ENCODE data around the gene AKTIP.

The AKTIP gene

DNA sequence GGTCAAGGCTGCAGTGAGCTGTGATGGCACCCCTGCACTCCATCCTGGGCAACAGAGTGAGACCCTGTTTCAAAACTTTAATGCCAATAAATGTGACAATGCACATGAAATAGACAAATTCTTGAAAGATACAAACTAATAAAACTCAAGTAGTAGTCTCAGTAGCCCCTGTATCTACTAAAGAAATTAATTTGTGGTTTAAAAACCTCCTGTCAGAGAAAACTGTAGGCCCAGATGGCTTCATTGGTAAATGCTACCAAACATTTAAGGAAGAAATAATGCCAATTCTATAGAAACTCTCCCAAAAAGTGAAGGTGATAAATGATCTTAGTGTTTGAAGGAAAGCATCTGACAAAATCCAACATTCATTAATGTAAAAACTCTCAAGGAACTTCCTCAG lies 16.8 kb downstream of the AKTIP start:
- no peaks in the 10 kb centered on the region for H3K27me3 Mint-ChIP-seq
- peak overlapping the region in 1 of 2 donors; percentile 67 for H3K27ac Mint-ChIP-seq
- H3K9me3 Mint-ChIP-seq, result no peaks in the 10 kb centered on the region
- peaks cover 96% of the 10 kb centered on the region for H3K36me3 Mint-ChIP-seq (ENCODE audit: insufficient read depth)
- no peak for ATAC-seq (replicated peaks)
- DNase-seq, result no peak
- H3K4me1 Mint-ChIP-seq (ENCODE audit: low read depth in 2 of 2), result peaks cover 5 to 32% of the 10 kb centered on the region in 2 donors
- no peak overlapping the region for H3K4me3 Mint-ChIP-seq

DNA sequence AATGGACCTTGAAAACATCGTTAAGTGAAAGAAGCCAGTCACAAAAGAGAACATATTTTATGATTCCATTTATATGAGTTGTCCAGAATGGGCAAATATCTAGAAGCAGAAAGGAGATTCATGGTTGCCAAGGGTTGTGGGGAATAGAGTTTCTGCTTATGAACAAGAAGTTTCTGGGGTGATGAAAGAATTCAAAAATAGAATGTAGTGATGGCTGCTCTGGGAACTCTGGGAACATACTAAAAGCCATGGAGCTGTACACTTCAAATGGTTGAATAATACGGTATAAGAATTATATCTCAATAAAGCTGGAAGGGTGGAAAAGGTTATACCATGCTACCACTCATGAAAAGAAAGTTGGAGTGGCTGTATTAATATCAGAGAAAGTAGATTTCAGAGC lies 18.5 kb downstream of the AKTIP start:
- H3K9me3 Mint-ChIP-seq, result no peaks in the 10 kb centered on the region
- H3K36me3 Mint-ChIP-seq (ENCODE audit: insufficient read depth), result peaks cover 97% of the 10 kb centered on the region
- no peaks in the 10 kb centered on the region for H3K27me3 Mint-ChIP-seq
- DNase-seq, result no peak
- no peak for ATAC-seq (replicated peaks)
- H3K4me1 Mint-ChIP-seq (ENCODE audit: low read depth in 2 of 2), result peaks cover 11 to 22% of the 10 kb centered on the region in 2 donors
- H3K4me3 Mint-ChIP-seq, result no peak overlapping the region
- peak overlapping the region in 1 of 2 donors; percentile 4 for H3K27ac Mint-ChIP-seq

DNA sequence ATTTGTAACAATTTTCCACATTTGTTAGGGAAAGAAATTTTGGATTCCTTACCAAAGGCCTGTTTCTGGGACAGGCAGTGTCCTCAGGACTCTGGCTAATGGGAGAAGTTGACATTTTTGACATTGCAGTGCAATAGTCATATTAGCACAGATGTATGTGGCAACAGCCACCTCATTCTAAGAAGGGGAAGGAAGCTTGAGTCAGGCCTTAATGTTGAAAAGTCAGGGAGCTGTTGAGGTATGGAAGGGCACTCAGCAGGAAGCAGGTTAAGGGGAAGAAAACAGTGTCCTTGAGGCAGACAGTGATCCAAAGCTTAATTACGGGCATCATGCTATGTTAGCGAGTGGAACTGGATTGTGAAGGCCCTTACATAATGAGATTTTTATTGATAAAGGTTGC lies 20.9 kb downstream of the AKTIP start:
- no peak for DNase-seq
- ATAC-seq (replicated peaks), result no peak
- H3K4me3 Mint-ChIP-seq, result no peak overlapping the region
- H3K36me3 Mint-ChIP-seq (ENCODE audit: insufficient read depth), result peaks cover 97% of the 10 kb centered on the region
- peak overlapping the region; percentile 28 to 47 for H3K27ac Mint-ChIP-seq
- H3K9me3 Mint-ChIP-seq, result no peaks in the 10 kb centered on the region
- H3K27me3 Mint-ChIP-seq, result no peaks in the 10 kb centered on the region
- peaks cover 13 to 20% of the 10 kb centered on the region in 2 donors for H3K4me1 Mint-ChIP-seq (ENCODE audit: low read depth in 2 of 2)

DNA sequence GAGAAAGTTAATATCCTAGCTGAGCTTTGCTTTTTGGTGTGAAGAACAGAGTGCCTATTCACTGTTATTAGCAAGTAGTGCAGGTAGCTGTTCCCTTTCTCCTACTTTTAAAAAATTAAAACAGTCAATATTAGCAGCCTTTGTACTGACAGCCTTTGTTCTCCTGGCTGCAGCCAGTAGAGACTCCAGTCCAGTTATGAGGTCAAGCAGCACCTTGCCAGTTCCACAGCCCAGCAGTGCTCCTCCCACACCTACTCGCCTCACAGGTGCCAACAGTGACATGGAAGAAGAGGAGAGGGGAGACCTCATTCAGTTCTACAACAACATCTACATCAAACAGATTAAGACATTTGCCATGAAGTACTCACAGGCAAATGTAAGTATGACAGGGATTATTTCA lies 22.6 kb downstream of the AKTIP start:
- Mint-ChIP-seq H3K27me3 (no peaks in the 10 kb centered on the region), H3K27ac (peak overlapping the region; percentile 46 to 76), H3K9me3 (no peaks in the 10 kb centered on the region), H3K4me1 (ENCODE audit: low read depth in 2 of 2) (peaks cover 23 to 29% of the 10 kb centered on the region in 2 donors), H3K36me3 (ENCODE audit: insufficient read depth) (peaks cover 96% of the 10 kb centered on the region), H3K4me3 (no peak overlapping the region)
- ATAC-seq (replicated peaks) (no peak), DNase-seq (no peak)

DNA sequence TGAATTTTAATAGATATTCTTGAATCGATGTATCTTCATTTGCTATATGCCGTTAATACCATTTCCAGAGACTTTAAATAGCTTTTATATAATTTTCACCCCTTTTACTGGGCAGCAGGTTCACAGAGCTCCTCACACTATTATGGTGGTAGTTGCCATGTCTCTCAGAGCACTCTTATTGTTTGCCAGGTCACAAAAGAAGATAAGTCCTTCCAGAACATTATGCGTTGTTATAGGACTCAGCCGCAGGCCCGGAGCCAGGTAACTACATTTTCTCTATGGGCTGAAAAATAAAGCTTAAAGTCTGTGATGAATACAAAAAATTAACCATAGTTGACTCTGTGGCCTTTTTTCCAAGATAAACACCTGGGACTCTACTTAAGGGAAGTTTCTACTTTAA lies 24.0 kb downstream of the AKTIP start:
- no peak overlapping the region for H3K4me3 Mint-ChIP-seq
- DNase-seq (no peak), ATAC-seq (replicated peaks) (no peak)
- H3K4me1 Mint-ChIP-seq (ENCODE audit: low read depth in 2 of 2), result peaks cover 28 to 36% of the 10 kb centered on the region in 2 donors
- H3K27me3 Mint-ChIP-seq, result no peaks in the 10 kb centered on the region
- no peaks in the 10 kb centered on the region for H3K9me3 Mint-ChIP-seq
- peak overlapping the region in 1 of 2 donors; percentile 76 for H3K27ac Mint-ChIP-seq
- H3K36me3 Mint-ChIP-seq (ENCODE audit: insufficient read depth), result peaks cover 95% of the 10 kb centered on the region

DNA sequence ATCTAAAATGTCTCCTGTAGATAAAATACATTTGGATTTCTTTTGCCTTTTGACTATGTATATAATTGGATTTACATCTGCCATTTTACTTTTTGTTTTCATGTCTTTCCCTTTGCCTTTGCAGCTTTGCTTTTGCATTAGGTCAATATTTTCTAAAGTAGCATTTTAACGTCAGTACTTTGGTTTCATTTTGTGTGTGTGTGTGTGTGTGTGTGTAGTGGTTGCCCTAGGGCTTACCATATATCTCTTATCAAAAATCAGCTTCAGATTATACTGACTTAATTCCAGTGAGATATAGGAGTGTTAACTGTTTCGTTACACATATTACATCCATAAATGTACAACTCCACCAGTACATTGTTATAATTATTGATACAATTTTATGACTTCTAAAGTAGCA lies 26.1 kb downstream of the AKTIP start:
- peaks cover 29 to 42% of the 10 kb centered on the region in 2 donors for H3K4me1 Mint-ChIP-seq (ENCODE audit: low read depth in 2 of 2)
- ATAC-seq (replicated peaks), result no peak
- H3K4me3 Mint-ChIP-seq, result peak overlapping the region in 1 of 2 donors; percentile 14
- H3K27me3 Mint-ChIP-seq, result no peaks in the 10 kb centered on the region
- H3K27ac Mint-ChIP-seq, result peak overlapping the region; percentile 81 to 84
- no peaks in the 10 kb centered on the region for H3K9me3 Mint-ChIP-seq
- peaks cover 95% of the 10 kb centered on the region for H3K36me3 Mint-ChIP-seq (ENCODE audit: insufficient read depth)
- DNase-seq, result no peak

DNA sequence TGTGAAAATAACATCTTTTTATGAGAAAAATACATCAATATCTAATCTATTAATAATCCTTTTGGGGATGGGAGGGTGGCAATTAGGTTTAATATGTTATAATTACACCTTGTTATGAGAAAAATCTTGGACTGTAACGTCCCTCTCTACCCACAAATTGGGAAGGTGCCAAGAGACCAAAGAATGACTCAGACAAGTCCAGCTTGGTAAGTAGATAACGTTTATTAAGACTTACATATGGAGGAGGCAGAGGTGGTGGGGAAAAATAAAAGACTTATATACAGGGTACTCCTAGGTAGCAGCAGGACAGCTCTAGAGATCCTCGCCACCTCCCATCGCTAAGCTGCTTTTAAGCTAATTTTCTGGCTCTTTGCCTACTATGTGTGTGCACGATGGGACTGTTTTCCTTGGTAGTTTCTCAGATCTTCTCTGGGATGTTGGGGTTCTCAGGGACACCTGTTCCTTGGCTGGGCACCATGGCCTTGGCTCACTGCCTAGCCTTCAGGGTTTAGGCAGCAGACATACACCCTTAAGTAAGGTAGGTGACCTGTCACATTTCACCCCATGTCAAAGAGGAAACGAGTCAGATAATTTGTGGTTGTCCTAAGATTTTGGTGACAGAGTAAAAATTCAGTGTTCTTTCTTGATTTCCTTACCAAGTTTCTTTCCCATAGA lies 37.3 kb downstream of the AKTIP start:
- Mint-ChIP-seq H3K9me3 (no peaks in the 10 kb centered on the region), H3K4me1 (ENCODE audit: low read depth in 2 of 2) (peaks cover 10 to 30% of the 10 kb centered on the region in 2 donors), H3K4me3 (peak overlapping the region in 1 of 2 donors; percentile 45), H3K27me3 (no peaks in the 10 kb centered on the region), H3K36me3 (ENCODE audit: insufficient read depth) (peaks cover 98% of the 10 kb centered on the region), H3K27ac (peak overlapping the region; percentile 30 to 72)
- DNase-seq (no peak), ATAC-seq (replicated peaks) (no peak)

DNA sequence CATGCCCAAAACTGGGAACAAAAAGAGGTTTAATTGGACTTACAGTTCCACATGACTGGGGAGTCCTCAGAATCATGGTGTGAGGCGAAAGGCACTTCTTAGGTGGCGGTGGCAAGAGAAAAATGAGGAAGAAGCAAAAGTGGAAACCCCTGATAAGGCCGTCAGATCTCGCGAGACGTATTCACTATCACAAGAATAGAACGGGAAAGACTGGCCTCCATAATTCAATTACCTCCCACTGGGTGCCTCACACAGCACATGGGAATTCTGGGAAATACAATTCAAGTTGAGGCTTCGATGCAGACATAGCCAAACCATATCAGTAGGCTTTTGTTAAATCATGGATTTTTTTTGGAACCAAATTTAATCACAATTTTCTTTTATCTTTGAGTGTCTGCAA lies 44.4 kb downstream of the AKTIP start:
- Mint-ChIP-seq H3K4me3 (peak overlapping the region; percentile 80 to 90), H3K4me1 (ENCODE audit: low read depth in 2 of 2) (peaks cover 45 to 72% of the 10 kb centered on the region in 2 donors), H3K27ac (no peak overlapping the region), H3K27me3 (no peaks in the 10 kb centered on the region), H3K9me3 (no peaks in the 10 kb centered on the region), H3K36me3 (ENCODE audit: insufficient read depth) (peaks cover 91% of the 10 kb centered on the region)
- no peak for DNase-seq
- no peak for ATAC-seq (replicated peaks)

DNA sequence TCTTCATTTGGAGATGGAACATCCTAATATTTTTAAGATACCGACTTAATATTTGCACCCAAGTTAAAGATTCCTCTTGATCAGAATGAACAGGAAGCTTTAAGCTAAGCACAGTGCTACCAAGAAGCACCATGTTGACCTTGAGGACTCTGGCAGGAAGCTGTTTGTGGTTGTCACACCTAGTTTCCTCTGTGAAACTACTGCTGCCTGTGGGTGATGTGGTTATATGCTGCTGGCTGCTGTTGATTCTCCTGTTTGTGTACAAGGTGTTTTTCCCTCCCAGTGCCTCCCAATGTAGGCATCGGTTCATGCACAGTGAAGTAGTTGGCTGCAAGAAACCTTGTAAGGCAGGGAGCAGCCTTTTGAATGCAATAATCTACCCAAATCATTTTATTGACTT lies 45.3 kb downstream of the AKTIP start:
- DNase-seq, result peak; percentile 71 to 73 (median 72)
- Mint-ChIP-seq H3K4me1 (ENCODE audit: low read depth in 2 of 2) (peaks cover 45 to 72% of the 10 kb centered on the region in 2 donors), H3K27ac (peak overlapping the region; percentile 74 to 89), H3K4me3 (peak overlapping the region; percentile 80 to 90), H3K36me3 (ENCODE audit: insufficient read depth) (peaks cover 91% of the 10 kb centered on the region), H3K27me3 (no peaks in the 10 kb centered on the region), H3K9me3 (no peaks in the 10 kb centered on the region)
- peak; percentile 82 for ATAC-seq (replicated peaks)

DNA sequence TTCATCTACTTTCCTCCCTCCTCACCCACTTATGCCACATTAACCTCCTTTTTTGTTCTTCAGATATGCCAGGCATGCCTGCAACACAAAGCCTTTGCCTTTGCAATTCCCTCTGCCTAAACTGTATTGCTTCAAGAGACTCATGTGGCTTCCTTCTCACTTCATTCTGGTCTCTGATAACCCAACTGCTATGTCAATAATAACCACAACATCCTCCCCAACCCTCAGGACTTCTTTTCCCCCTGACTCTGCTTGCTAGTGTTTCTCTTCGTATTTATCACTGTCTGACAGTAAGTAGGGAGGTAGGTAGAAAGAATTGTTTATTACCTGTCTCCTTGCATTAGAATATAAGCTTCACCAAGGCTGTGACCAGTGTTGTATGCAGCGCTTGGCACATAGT lies 46.4 kb downstream of the AKTIP start:
- H3K27ac Mint-ChIP-seq, result peak overlapping the region; percentile 74 to 89
- H3K4me3 Mint-ChIP-seq, result peak overlapping the region; percentile 80 to 90
- DNase-seq (peak; percentile 49 to 55 (median 52)), ATAC-seq (replicated peaks) (peak; percentile 75)
- peaks cover 90% of the 10 kb centered on the region for H3K36me3 Mint-ChIP-seq (ENCODE audit: insufficient read depth)
- H3K9me3 Mint-ChIP-seq, result no peaks in the 10 kb centered on the region
- H3K27me3 Mint-ChIP-seq, result no peaks in the 10 kb centered on the region
- H3K4me1 Mint-ChIP-seq (ENCODE audit: low read depth in 2 of 2), result peaks cover 41 to 69% of the 10 kb centered on the region in 2 donors

DNA sequence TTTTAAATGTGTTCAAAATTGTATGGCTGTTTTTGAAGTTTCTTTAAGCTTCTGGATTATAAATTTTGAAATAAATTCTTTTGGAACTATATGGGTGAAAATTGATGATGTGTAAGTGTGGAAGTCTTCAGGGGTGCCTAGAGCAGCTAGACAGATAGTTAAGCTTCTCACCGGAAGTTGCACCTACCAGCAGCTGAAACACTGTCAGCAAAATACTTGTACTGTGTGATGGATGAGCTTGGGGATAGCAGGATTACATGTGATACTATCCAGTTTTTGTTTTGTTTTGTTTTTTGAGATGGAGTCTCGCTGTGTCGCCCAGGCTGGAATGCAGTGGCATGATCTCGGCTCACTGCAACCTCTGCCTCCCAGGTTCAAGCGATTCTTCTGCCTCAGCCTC lies 49.1 kb downstream of the AKTIP start:
- Mint-ChIP-seq H3K9me3 (no peaks in the 10 kb centered on the region), H3K27ac (peak overlapping the region; percentile 78 to 90), H3K4me3 (peak overlapping the region; percentile 49 to 90), H3K27me3 (no peaks in the 10 kb centered on the region), H3K4me1 (ENCODE audit: low read depth in 2 of 2) (peaks cover 40 to 62% of the 10 kb centered on the region in 2 donors), H3K36me3 (ENCODE audit: insufficient read depth) (peaks cover 81% of the 10 kb centered on the region)
- ATAC-seq (replicated peaks) (peak; percentile 33), DNase-seq (peak; percentile 17 to 24 (median 23))

DNA sequence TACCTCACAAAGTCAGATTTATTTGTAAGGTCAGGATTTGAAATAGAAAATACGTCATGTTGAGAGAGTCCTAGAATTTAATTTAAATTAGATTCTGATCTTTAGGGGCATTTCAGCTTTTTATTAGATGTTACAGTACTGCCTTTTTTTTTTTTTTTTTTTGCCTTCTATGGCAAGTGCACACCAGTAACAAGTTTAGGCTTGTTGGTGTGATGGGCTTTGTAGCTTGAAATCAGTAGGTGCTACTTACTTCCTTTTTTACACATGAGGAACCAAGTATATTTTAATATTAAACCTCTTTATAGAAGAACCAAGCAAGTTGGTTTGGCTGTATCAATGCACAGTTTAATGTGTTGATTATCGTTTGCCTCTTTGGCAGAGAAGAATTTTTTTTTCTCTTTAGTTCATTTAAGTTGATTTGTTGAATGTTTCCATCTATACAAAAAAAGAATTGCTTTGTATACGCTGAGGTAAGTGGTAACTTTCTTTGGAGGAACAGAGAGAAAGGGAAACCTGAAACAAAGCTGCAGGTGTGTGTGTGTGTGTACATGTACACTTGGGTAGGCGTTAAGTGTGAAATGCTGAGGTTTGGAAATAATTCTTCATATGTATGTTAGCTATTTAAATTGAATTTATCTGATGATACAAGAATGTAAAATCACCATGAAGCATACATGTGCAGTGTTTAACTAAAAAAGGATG lies 53.0 kb downstream of the AKTIP start:
- ATAC-seq (replicated peaks) (peak; percentile 13), DNase-seq (no peak)
- no peaks in the 10 kb centered on the region for H3K27me3 Mint-ChIP-seq
- H3K9me3 Mint-ChIP-seq, result no peaks in the 10 kb centered on the region
- H3K27ac Mint-ChIP-seq, result peak overlapping the region in 1 of 2 donors; percentile 78
- peaks cover 72% of the 10 kb centered on the region for H3K36me3 Mint-ChIP-seq (ENCODE audit: insufficient read depth)
- H3K4me3 Mint-ChIP-seq, result peak overlapping the region; percentile 79 to 90
- H3K4me1 Mint-ChIP-seq (ENCODE audit: low read depth in 2 of 2), result peaks cover 22 to 35% of the 10 kb centered on the region in 2 donors

DNA sequence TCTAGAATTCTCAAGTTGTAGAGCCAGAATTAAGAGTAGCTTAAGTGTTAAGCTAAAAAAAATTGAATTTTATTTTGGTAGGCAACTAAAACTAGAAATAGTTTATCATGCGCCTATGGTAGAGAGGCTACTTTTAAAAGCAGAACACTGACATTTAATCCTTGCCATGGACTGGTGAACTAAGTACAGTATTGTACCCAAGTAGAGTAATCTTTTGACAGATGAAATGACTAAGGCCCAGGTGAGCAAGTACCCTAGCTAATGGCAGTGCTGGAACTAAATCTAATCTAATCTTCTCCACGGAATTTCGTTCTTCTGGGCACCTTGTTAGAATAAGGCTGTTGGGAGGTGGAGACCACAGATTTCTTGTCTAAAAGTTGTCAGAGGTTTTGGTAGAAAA lies 56.9 kb downstream of the AKTIP start:
- Mint-ChIP-seq H3K27me3 (no peaks in the 10 kb centered on the region), H3K9me3 (no peaks in the 10 kb centered on the region), H3K27ac (peak overlapping the region; percentile 19 to 90), H3K4me1 (ENCODE audit: low read depth in 2 of 2) (peaks cover 16 to 22% of the 10 kb centered on the region in 2 donors), H3K4me3 (peak overlapping the region; percentile 79 to 90), H3K36me3 (ENCODE audit: insufficient read depth) (peaks cover 69% of the 10 kb centered on the region)
- DNase-seq (no peak), ATAC-seq (replicated peaks) (no peak)

DNA sequence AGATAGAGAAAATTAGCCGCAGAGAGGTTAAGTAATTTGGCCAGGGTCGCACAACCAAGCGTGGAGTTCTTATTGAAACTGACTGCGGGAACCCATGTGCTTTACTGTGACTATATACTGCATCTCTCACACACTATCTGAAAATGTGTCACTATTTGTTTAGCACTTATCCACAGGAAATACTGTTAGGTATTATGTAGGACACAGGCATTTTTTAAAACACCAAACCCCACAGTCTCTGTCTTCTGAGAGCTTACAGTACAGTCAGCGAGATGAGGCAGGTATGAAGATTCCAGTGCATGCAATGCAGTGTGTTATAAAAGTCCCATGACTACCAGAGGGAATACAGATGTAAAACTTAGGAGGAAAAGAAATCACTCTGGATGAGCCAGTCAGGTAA lies 57.5 kb downstream of the AKTIP start:
- Mint-ChIP-seq H3K9me3 (no peaks in the 10 kb centered on the region), H3K4me1 (ENCODE audit: low read depth in 2 of 2) (peaks cover 18 to 22% of the 10 kb centered on the region in 2 donors), H3K4me3 (peak overlapping the region; percentile 79 to 90), H3K36me3 (ENCODE audit: insufficient read depth) (peaks cover 72% of the 10 kb centered on the region), H3K27me3 (no peaks in the 10 kb centered on the region), H3K27ac (peak overlapping the region; percentile 19 to 90)
- ATAC-seq (replicated peaks) (peak; percentile 92), DNase-seq (no peak)

Measured in effector memory CD8-positive, alpha-beta T cell (primary cell).